Heart left ventricle (tissue), 13 donors: ENCODE data around the gene LRRFIP1.

ENCODE experiments used
- CTCF ChIP-seq, 12 donors: fragments of 200-600 bp; sonication (generic) in 4 of 12; IDR thresholded peaks; one replicate each; pipeline versions ENCODE4 v1.5.0 to v1.8.0; 2018 to 2022; ENCODE audit warnings: antibody characterized with exemption in 12 of 12, mild to moderate bottlenecking in 5 of 12
- POLR2A ChIP-seq, 2 donors: fragments of 450-650 bp; IDR thresholded peaks; one replicate each; pipeline ENCODE4 v1.6.1; 2017; ENCODE audit warnings: antibody characterized with exemption in 2 of 2, mild to moderate bottlenecking in 2 of 2, moderate library complexity in 2 of 2
- donor health status: ischemic (EF 13 %, LVEDD 7.1; RV severe dilation, severe dysfunction).
- donor health status: DM: no; HTN: yes; CAD: no.
- donor health status: DM: no; HTN: no; CAD: no.
- donor health status: ischemic (EF 25% LVEDD 6.9; RV normal size, moderate dysfunction).
- donor health status: ischemic (EF 25% LVEDD 5.7; RV mildly dilated, moderate dysfunction).
- donor health status: ischemic (EF 35%, LVEDD 5.7; RV mildly dilated, moderate dysfunction).
- donor health status: nonischemic (EF 11% LVEDD 7.7; RV severe dilation, severe dysfunction).
- donor health status: DM: yes; HTN: yes; CAD: no.
- donor health status: PGD.
- donor health status: ischemic (EF 29% LVEDD 5.4; RV normal size, mild dysfunction).
- donor health status: nonischemic (EF 23%, LVEDD 6.1; RV moderate dilation, normal function).

DNA sequence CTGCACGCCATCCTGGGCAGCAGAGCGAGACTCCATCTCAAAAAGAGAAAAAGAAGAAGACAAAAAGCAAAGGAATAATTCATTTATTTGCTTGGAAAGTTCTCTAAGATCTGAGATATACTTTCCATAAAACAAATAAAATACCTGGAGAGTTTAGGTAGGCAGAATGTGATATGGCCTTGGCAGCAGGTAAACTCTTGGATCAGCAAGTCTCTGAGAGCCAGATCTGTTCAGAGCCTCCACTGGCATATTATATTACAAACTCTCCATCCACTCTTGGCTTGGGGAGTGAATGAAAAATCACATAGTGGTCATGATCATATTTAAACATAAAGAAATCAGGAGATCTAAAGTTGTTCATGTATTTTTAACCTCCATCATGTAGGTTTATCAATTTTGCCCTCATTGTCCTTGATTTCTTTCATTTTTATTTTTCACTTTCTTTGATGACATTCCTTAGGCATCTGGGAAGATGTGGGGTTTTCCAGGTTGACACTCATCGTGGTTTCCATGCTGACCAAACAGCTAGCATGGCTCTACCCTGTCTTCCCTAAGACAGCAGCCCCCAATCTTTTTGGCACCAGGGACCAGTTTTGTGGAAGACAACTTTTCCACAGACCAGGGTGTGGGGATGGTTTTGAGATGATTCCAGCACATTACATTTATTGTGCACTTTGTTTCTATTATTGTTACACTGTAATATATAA lies 10.2 kb downstream of the LRRFIP1 start:
- TF ChIP-seq CTCF (IDR thresholded peaks at IDR 0.05) (no peak), POLR2A (IDR thresholded peaks at IDR 0.05) (no peak)
